Upper lobe of left lung (tissue), 6 donors: ENCODE measurements around the gene LGALS1. TPM values are rescaled to one million over a fixed set of nuclear protein-coding genes. Genes with fewer than 3 reads are reported as not detected.
"Not testable (repeated sequence)": the region's sequence is repeated elsewhere in the genome, so short reads cannot be mapped to it uniquely, and the experiment has no call there.

Experiments
- ATAC-seq, 2 donors: fragments of 200-7000 bp; cut with Tn5 transposase; one replicate each; pipeline ENCODE4 v1.9.1; 2022; ENCODE audit warnings: mild to moderate bottlenecking in 2 of 2, moderate library complexity in 2 of 2; ENCODE audit not compliant: low FRiP score in 2 of 2
- DNase-seq, 2 donors: peaks; one replicate each; pipeline ENCODE4 v3.0.0-alpha.2; 2019 to 2020
- H3K27ac ChIP-seq, 4 donors: fragments of 200-600 bp; sonication (generic); one replicate each; pipeline ENCODE4 v1.5.1; 2016 to 2019
- H3K27me3 ChIP-seq, 4 donors: fragments of 200-600 bp; sonication (generic); one replicate each; pipeline ENCODE4 v1.5.1; 2017 to 2019
- H3K36me3 ChIP-seq, 4 donors: fragments of 200-600 bp; sonication (generic); one replicate each; pipeline ENCODE4 v1.5.1; 2016 to 2019
- H3K4me1 ChIP-seq, 4 donors: fragments of 200-600 bp; sonication (generic); one replicate each; pipeline ENCODE4 v1.5.1; 2018 to 2019
- H3K4me3 ChIP-seq, 4 donors: fragments of 200-600 bp; sonication (generic); one replicate each; pipeline ENCODE4 v1.5.1; 2017 to 2019; ENCODE audit warnings: mild to moderate bottlenecking in 2 of 4, moderate library complexity in 1 of 4
- H3K9me3 ChIP-seq, 4 donors: fragments of 200-600 bp; sonication (generic); one replicate each; pipeline ENCODE4 v1.5.1; 2018 to 2019
- EP300 ChIP-seq, 4 donors: sonication (generic); formaldehyde crosslinking; IDR thresholded peaks; one replicate each; pipeline ENCODE4 v1.5.1; 2017; ENCODE audit warnings: antibody characterized with exemption in 4 of 4, control low read depth in 2 of 4
- POLR2A ChIP-seq, 4 donors: fragments of 450-650 bp; IDR thresholded peaks; one replicate each; pipeline ENCODE4 v1.5.1; 2016 to 2017; ENCODE audit warnings: antibody characterized with exemption in 4 of 4, mild to moderate bottlenecking in 2 of 4
- POLR2AphosphoS5 ChIP-seq, 2 donors: sonication (generic); formaldehyde crosslinking; IDR thresholded peaks; one replicate each; pipeline ENCODE4 v1.5.1; 2017; ENCODE audit warnings: antibody characterized with exemption in 2 of 2
- WGBS, 2 donors: methylation state at CpG; one replicate each; pipeline ENCODE4 v1.1.5; 2017 to 2018; 5-methylcytosine and 5-hydroxymethylcytosine counted together
- total RNA-seq, 6 donors: library from RNA; depleted of rRNA in 4 of 6; stranded (reverse); fragments of >200 nt in 4 of 6; gene quantifications; one replicate each; pipeline versions ENCODE4 v1.1.0 to v1.2.1, GENCODE V29; 2016 to 2021
- TF ChIP-seq, protein P1 (sequence below), 6 experiments: fragments of 450-650 bp in 4 of 6; fragments of 200-600 bp in 2 of 6; sonication (generic) in 2 of 6; IDR thresholded peaks; one replicate each; pipeline ENCODE4 v1.5.1; 2016 to 2019; ENCODE audit warnings: antibody characterized with exemption in 6 of 6
- donor health status: DM: no; HTN: no; CAD: no; lungs with moderate emphysema.
- donor health status: DM: no; HTN: yes; CAD: no; lungs with severe emphysema.

The LGALS1 gene
- total RNA-seq, 6 donors from 2014 or later = 125 to 750 (median 400) TPM

- no peak for DNase-seq
- Histone ChIP-seq H3K4me1 (peaks cover 7 to 23% (median 14%) of the 10 kb centered on the region in 4 donors), H3K4me3 (no peak overlapping the region), H3K9me3 (no peaks in the 10 kb centered on the region), H3K36me3 (peaks cover 13 to 64% (median 50%) of the 10 kb centered on the region in 4 donors), H3K27me3 (no peaks in the 10 kb centered on the region), H3K27ac (no peak overlapping the region)
- WGBS, 2 donors = 83 to 92% methylated on average over 6 to 15 of the region's 15 CpGs
- no peak for TF ChIP-seq EP300 (IDR thresholded peaks at IDR 0.05)
- ATAC-seq = no peak
Measured at GRCh38 chr22:37692627-37693285, 17.3 kb downstream of the LGALS1 start.

DNA sequence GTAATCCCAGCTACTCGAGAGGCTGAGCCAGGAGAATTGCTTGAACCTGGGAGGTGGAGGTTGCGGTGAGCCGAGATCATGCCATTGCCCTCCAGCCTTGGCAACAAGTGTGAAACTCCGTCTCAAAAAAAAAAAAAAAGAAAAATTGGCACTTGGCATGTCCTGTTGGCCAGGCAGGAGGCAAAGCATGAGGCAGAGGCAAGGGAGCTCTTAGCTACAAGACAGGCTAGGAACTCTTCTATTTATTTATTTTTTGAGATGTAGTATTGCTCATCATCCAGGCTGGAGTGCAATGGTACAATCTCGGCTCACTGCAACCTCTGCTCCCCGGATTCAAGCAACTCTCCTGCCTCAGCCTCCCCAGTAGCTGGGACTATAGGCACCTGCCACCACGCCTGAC, 18.7 kb downstream of the LGALS1 start:
- Histone ChIP-seq H3K4me1 (peaks cover 7 to 19% (median 13%) of the 10 kb centered on the region in 4 donors), H3K36me3 (peaks cover 9 to 52% (median 43%) of the 10 kb centered on the region in 4 donors)
- H3K4me3 ChIP-seq, H3K27me3 ChIP-seq, DNase-seq, ATAC-seq, H3K27ac ChIP-seq, H3K9me3 ChIP-seq: not testable (repeated sequence)
- WGBS, 2 donors = 85 to 95% methylated on average over 7 of the region's 7 CpGs

DNA sequence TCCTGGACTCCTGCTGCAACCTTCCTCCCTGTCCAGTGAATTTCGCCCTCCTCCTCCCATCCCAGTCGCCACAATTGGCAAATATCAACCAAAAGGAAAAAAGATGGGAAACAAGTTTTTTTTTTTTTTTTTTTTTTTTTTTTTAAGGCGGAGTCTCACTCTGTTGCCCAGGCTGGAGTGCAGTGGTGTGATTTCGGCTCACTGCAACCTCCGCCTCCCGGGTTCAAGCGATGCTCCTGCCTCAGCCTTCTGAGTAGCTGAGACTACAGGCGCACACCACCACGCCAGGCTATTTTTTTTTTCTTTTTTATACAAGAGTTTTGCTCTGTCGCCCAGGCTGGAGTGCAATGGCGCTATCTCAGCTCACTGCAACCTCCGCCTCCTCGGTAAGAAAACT, 20.8 kb downstream of the LGALS1 start:
- 27 to 38% methylated on average over 13 of the region's 13 CpGs for WGBS, 2 donors
- H3K27me3 ChIP-seq, ATAC-seq, DNase-seq, H3K27ac ChIP-seq, H3K9me3 ChIP-seq: not testable (repeated sequence)
- H3K36me3 ChIP-seq = peaks cover 4 to 35% (median 29%) of the 10 kb centered on the region in 4 donors
- peak overlapping the region in 2 of 4 donors; percentile 13 to 31 for H3K4me3 ChIP-seq
- peaks cover 7 to 26% (median 14%) of the 10 kb centered on the region in 4 donors for H3K4me1 ChIP-seq

GRCh38 chr22:37696657-37697537, 21.5 kb downstream of the LGALS1 start, which contains the start of gene TRIOBP:
TSS of gene TRIOBP (plus strand) at chr22:37697048. CDS start at chr22:37701366, 4,318 bp downstream.
- WGBS, 2 donors = 16 to 18% methylated on average over 19 to 37 of the region's 39 CpGs
- Histone ChIP-seq H3K27me3 (no peaks in the 10 kb centered on the region), H3K4me3 (peak within 1 kb of the TSS in 2 of 4 donors; percentile 13 to 31), H3K27ac (no peak within 1 kb of the TSS), H3K9me3 (no peaks in the 10 kb centered on the region), H3K4me1 (peaks cover 7 to 27% (median 16%) of the 10 kb centered on the region in 4 donors), H3K36me3 (peaks cover under 1 to 29% (median 23%) of the 10 kb centered on the region in 4 donors)
- DNase-seq (peak; percentile 97), ATAC-seq (peak; percentile 97 to 98)
- TF ChIP-seq, protein P1, sequence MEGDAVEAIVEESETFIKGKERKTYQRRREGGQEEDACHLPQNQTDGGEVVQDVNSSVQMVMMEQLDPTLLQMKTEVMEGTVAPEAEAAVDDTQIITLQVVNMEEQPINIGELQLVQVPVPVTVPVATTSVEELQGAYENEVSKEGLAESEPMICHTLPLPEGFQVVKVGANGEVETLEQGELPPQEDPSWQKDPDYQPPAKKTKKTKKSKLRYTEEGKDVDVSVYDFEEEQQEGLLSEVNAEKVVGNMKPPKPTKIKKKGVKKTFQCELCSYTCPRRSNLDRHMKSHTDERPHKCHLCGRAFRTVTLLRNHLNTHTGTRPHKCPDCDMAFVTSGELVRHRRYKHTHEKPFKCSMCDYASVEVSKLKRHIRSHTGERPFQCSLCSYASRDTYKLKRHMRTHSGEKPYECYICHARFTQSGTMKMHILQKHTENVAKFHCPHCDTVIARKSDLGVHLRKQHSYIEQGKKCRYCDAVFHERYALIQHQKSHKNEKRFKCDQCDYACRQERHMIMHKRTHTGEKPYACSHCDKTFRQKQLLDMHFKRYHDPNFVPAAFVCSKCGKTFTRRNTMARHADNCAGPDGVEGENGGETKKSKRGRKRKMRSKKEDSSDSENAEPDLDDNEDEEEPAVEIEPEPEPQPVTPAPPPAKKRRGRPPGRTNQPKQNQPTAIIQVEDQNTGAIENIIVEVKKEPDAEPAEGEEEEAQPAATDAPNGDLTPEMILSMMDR (IDR thresholded peaks at IDR 0.05) = peak; percentile 40 to 69 (median 46)
- peak in 1 of 2 donors; percentile 29 for TF ChIP-seq POLR2AphosphoS5 (IDR thresholded peaks at IDR 0.05)
- no peak for TF ChIP-seq EP300 (IDR thresholded peaks at IDR 0.05)
- TF ChIP-seq POLR2A (IDR thresholded peaks at IDR 0.05) = no peak

- peaks cover 0 to 23% (median 17%) of the 10 kb centered on the region in 4 donors for H3K36me3 ChIP-seq
- H3K9me3 ChIP-seq = no peaks in the 10 kb centered on the region
- H3K27me3 ChIP-seq = no peaks in the 10 kb centered on the region
- 53 to 60% methylated on average over 2 to 3 of the region's 3 CpGs for WGBS, 2 donors
- H3K4me1 ChIP-seq = peaks cover 7 to 27% (median 17%) of the 10 kb centered on the region in 4 donors
- H3K27ac ChIP-seq = no peak overlapping the region
- TF ChIP-seq POLR2AphosphoS5 (IDR thresholded peaks at IDR 0.05) (no peak), POLR2A (IDR thresholded peaks at IDR 0.05) (no peak), EP300 (IDR thresholded peaks at IDR 0.05) (no peak)
- TF ChIP-seq, protein P1 (IDR thresholded peaks at IDR 0.05) = no peak
- ATAC-seq (no peak), DNase-seq (no peak)
- H3K4me3 ChIP-seq = no peak overlapping the region
Measured at GRCh38 chr22:37697538-37697835, 22.1 kb downstream of the LGALS1 start.

GRCh38 chr22:37701141-37701786, 25.8 kb downstream of the LGALS1 start:
- H3K27ac ChIP-seq = peak overlapping the region in 3 of 4 donors; percentile 15 to 54 (median 26)
- H3K36me3 ChIP-seq = no peaks in the 10 kb centered on the region
- no peaks in the 10 kb centered on the region for H3K9me3 ChIP-seq
- no peaks in the 10 kb centered on the region for H3K27me3 ChIP-seq
- WGBS, 2 donors = 39 to 40% methylated on average over 4 to 8 of the region's 8 CpGs
- no peak for ATAC-seq
- TF ChIP-seq POLR2AphosphoS5 (IDR thresholded peaks at IDR 0.05) = no peak
- no peak for TF ChIP-seq POLR2A (IDR thresholded peaks at IDR 0.05)
- TF ChIP-seq EP300 (IDR thresholded peaks at IDR 0.05) = no peak
- TF ChIP-seq, protein P1 (IDR thresholded peaks at IDR 0.05) = no peak
- no peak overlapping the region for H3K4me3 ChIP-seq
- DNase-seq = peak in 1 of 2 donors; percentile 38
- H3K4me1 ChIP-seq = peaks cover 7 to 19% (median 15%) of the 10 kb centered on the region in 4 donors
